ENCODE data around the gene HBA2.
"Not testable (repeated sequence)": the region's sequence is repeated elsewhere in the genome, so short reads cannot be mapped to it uniquely, and the experiment has no call there.

Gene HBA2

GRCh38 chr16:204046-204445 is 31.4 kb downstream of the HBA2 start:
- not testable (repeated sequence) for FAIRE-seq

GRCh38 chr16:209359-209758 is 36.7 kb downstream of the HBA2 start:
- not testable (repeated sequence) for FAIRE-seq

GRCh38 chr16:211631-212180 is 39.0 kb downstream of the HBA2 start:
- FAIRE-seq, result not testable (repeated sequence)

GRCh38 chr16:212999-213398 is 40.3 kb downstream of the HBA2 start:
- FAIRE-seq, result no peak

- FAIRE-seq, result no peak
Observed at GRCh38 chr16:220021-220420, 47.3 kb downstream of the HBA2 start.
